AG04450 (cell line): Measurements from ENCODE around the gene PTGR3. TPM values are rescaled to one million over a fixed set of nuclear protein-coding genes. Genes with fewer than 3 reads are reported as not detected.

Experiments used
- CTCF ChIA-PET: fragments of 300-600, 350-600 bp; formaldehyde crosslinking; extraction: SDS; loops from one replicate; lab custom pipeline; 2022; ENCODE audit warnings: antibody characterized with exemption, inconsistent platforms; lab: Charles Lee
- POLR2A ChIA-PET: fragments of 350-600 bp; formaldehyde crosslinking; extraction: SDS; loops from one replicate; lab custom pipeline; 2021; ENCODE audit warnings: antibody characterized with exemption, inconsistent platforms; lab: Yijun Ruan, JAX
- DNase-seq: peaks from one replicate; pipeline ENCODE4 v3.0.0-alpha.2; 2011; ENCODE audit warnings: low read depth, low spot score
- H3K27ac ChIP-seq: one replicate; pipeline ENCODE4 v1.5.1; 2012; ENCODE audit warnings: low read depth, low read length, control low read depth
- H3K27me3 ChIP-seq: one replicate; pipeline ENCODE4 v1.6.0; 2012; ENCODE audit warnings: low read length; ENCODE audit not compliant: control insufficient read depth, insufficient read depth
- H3K4me3 ChIP-seq: 2 replicates; pipeline ENCODE4 v1.5.1; 2011; ENCODE audit warnings: mild to moderate bottlenecking, low read depth, low read length, control low read depth
- H3K9me3 ChIP-seq: 2 replicates; pipeline ENCODE4 v1.5.1; 2012; ENCODE audit warnings: low read length; ENCODE audit not compliant: control insufficient read depth, insufficient read depth
- polyA plus RNA-seq: library from polyadenylated mRNA; depleted of rRNA; stranded (reverse); fragments of >200 nt; gene quantifications from 2 replicates; pipeline ENCODE4 v1.2.3, GENCODE V29; 2011
- TF ChIP-seq, protein P1 (sequence below): IDR thresholded peaks from 2 replicates; pipeline ENCODE4 v1.5.1; 2011; ENCODE audit warnings: low read depth, low read length, control low read depth, inconsistent platforms

Gene PTGR3
- polyA plus RNA-seq, 1 experiment = 30.9 TPM

DNA sequence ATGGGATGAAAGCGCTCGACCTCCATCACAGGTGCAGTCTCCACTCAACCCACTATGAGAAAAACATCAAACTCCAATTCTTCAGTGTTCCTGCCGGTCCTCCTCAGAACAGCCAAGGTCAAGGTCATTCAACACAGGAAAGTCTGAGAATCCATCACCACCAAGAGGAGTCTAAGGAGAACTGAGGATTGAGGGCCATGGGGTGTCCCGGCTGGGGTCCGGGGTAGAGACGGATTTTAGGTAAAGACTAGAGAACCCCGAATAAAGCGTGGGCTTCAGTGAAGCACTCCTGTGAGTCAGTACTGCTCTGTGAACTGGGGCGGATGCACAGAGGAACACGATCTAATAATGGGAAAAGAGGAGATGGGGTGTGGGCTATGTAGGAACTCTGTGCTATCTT, 41.8 kb downstream of the PTGR3 start:
- ChIA-PET POLR2A (no interaction called here), CTCF (interaction anchor here (2.6 kb wide), 1 partner anchor 515 kb away, joined by 12 read pairs; no protein-coding TSS in a partner anchor)
- H3K9me3 ChIP-seq = peaks cover 5% of the 10 kb centered on the region; the same call in 1 of the 2 replicates
- TF ChIP-seq, protein P1, sequence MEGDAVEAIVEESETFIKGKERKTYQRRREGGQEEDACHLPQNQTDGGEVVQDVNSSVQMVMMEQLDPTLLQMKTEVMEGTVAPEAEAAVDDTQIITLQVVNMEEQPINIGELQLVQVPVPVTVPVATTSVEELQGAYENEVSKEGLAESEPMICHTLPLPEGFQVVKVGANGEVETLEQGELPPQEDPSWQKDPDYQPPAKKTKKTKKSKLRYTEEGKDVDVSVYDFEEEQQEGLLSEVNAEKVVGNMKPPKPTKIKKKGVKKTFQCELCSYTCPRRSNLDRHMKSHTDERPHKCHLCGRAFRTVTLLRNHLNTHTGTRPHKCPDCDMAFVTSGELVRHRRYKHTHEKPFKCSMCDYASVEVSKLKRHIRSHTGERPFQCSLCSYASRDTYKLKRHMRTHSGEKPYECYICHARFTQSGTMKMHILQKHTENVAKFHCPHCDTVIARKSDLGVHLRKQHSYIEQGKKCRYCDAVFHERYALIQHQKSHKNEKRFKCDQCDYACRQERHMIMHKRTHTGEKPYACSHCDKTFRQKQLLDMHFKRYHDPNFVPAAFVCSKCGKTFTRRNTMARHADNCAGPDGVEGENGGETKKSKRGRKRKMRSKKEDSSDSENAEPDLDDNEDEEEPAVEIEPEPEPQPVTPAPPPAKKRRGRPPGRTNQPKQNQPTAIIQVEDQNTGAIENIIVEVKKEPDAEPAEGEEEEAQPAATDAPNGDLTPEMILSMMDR = no peak
- no peak overlapping the region for H3K4me3 ChIP-seq
- DNase-seq = no peak
- H3K27ac ChIP-seq = no peak overlapping the region
- peaks cover 17% of the 10 kb centered on the region for H3K27me3 ChIP-seq

DNA sequence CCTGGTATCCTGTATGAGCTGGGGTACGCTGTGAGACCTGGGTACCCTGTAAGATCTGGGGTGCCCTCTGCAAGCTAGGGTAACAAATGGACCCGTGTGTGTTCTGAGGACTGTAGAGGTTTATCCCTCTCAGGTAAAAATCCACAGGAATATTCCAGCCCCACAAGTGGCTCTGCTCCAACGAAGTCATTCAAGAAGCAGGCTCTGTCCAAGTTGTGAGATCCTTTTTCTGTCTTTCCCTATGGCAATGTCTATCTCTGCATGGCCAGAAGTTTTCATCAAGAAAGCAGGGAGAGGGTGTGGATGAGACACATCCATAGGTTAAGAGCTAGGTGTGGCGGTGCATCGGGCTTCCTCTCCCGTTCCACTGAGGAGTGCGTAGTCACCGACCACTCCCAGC, 43.0 kb downstream of the PTGR3 start:
- Histone ChIP-seq H3K27ac (no peak overlapping the region), H3K4me3 (no peak overlapping the region), H3K27me3 (peaks cover 20% of the 10 kb centered on the region), H3K9me3 (peaks cover 5% of the 10 kb centered on the region; the same call in 1 of the 2 replicates)
- DNase-seq = no peak
- TF ChIP-seq, protein P1 = no peak
- ChIA-PET POLR2A (no interaction called here), CTCF (no interaction called here)

DNA sequence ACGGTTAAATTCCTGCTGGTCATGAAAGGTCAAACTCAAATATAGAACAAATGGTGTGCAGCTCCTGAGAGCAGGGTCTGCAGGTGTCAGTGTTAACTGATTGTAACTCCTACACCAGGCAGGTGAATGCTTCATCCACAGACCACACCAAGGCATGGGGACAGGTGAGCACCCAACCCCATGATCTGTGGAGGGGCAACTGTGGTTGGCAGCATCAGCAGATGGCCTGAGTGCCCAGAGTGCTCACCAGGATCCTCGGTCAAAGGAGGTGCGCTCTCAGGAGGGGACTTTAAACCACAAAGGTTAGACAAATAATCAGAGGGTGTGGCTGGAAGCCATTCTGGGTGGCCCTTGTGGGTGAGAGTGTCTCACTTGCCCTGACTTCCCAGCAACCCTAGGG, 44.5 kb downstream of the PTGR3 start:
- DNase-seq = no peak
- H3K4me3 ChIP-seq = no peak overlapping the region
- H3K9me3 ChIP-seq = no peaks in the 10 kb centered on the region; the same call in 1 of the 2 replicates
- TF ChIP-seq, protein P1 = no peak
- POLR2A ChIA-PET = no interaction called here
- CTCF ChIA-PET = no interaction called here
- no peak overlapping the region for H3K27ac ChIP-seq
- peaks cover 23% of the 10 kb centered on the region for H3K27me3 ChIP-seq

DNA sequence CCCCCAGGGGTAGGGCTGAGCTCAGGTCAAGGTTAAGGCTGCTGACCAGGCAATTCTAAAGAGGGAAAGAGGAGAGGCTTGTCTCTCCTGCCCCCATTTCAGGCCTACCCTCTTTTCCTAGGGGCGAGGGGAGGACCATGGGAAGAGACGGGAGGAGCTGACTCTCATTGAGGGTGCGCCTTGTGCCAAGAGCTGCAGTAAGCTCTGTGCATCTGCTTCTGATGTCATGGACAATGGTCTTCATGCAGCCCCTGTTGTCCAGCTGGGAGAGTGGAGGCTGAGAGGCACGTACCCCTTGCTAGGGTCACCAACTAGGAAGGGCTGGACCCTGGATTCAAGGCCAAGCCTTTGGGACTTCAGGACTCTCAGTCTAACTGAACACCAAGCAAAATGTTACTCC, 45.2 kb downstream of the PTGR3 start:
- ChIA-PET CTCF (no interaction called here), POLR2A (no interaction called here)
- Histone ChIP-seq H3K9me3 (no peaks in the 10 kb centered on the region; the same call in 1 of the 2 replicates), H3K27ac (no peak overlapping the region), H3K4me3 (no peak overlapping the region), H3K27me3 (peaks cover 29% of the 10 kb centered on the region)
- no peak for DNase-seq
- TF ChIP-seq, protein P1 = no peak

DNA sequence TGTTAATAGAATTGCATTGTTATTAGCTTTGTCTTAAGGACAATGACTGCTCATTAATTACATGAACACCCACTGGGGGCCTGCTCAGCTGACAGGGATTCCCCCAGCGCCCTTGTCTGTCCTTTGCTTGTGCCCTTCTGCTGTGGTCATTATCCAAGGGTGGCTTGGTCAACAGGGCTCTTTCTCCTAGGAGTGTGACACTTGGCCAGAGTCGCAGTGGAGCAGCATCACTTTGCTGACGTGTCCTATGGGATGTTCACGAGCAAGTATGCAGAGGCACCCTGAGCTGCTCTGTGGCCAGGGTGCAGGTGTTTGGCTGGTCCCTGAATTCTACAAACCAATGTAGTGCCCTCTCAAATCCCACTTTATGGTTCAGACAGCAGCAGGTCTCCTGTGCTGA, 46.0 kb downstream of the PTGR3 start:
- ChIA-PET POLR2A (no interaction called here), CTCF (no interaction called here)
- H3K27ac ChIP-seq = no peak overlapping the region
- no peak for DNase-seq
- H3K27me3 ChIP-seq = peaks cover 27% of the 10 kb centered on the region
- TF ChIP-seq, protein P1 = no peak
- H3K4me3 ChIP-seq = no peak overlapping the region
- no peaks in the 10 kb centered on the region; the same call in 1 of the 2 replicates for H3K9me3 ChIP-seq
